ENCODE results near the gene ATXN10. TPM values are rescaled to one million over a fixed set of nuclear protein-coding genes. Genes with fewer than 3 reads are reported as not detected.

Gene ATXN10
- total RNA-seq, 2 experiments from 2014 or later = 79.8 to 83.7 TPM

GRCh38 chr22:45888221-45889092, 216.8 kb downstream of the ATXN10 start:
- H3K4me1 Mint-ChIP-seq (ENCODE audit: low read depth) = no peaks in the 10 kb centered on the region
- DNase-seq = no peak
- H3K9me3 Mint-ChIP-seq = no peaks in the 10 kb centered on the region
- CTCF ChIA-PET = no interaction called here
- H3K36me3 Mint-ChIP-seq (ENCODE audit: low read depth) = no peaks in the 10 kb centered on the region
- peaks cover 33% of the 10 kb centered on the region for H3K27me3 Mint-ChIP-seq (ENCODE audit: low read depth)
- H3K4me3 Mint-ChIP-seq = no peak overlapping the region
- intact Hi-C loops (cut with micrococcal nuclease) = no loop called here
- no peak overlapping the region for H3K27ac Mint-ChIP-seq

GRCh38 chr22:45889093-45889538, 217.5 kb downstream of the ATXN10 start:
- DNase-seq = no peak
- Mint-ChIP-seq H3K4me3 (no peak overlapping the region), H3K4me1 (ENCODE audit: low read depth) (no peaks in the 10 kb centered on the region), H3K27ac (no peak overlapping the region), H3K9me3 (no peaks in the 10 kb centered on the region), H3K27me3 (ENCODE audit: low read depth) (peaks cover 31% of the 10 kb centered on the region), H3K36me3 (ENCODE audit: low read depth) (no peaks in the 10 kb centered on the region)
- CTCF ChIA-PET = no interaction called here
- intact Hi-C loops (cut with micrococcal nuclease) = no loop called here

- CTCF ChIA-PET = no interaction called here
- Mint-ChIP-seq H3K4me3 (no peak overlapping the region), H3K4me1 (ENCODE audit: low read depth) (no peaks in the 10 kb centered on the region), H3K9me3 (no peaks in the 10 kb centered on the region), H3K27ac (no peak overlapping the region), H3K27me3 (ENCODE audit: low read depth) (peaks cover 31% of the 10 kb centered on the region), H3K36me3 (ENCODE audit: low read depth) (no peaks in the 10 kb centered on the region)
- intact Hi-C loops (cut with micrococcal nuclease) = no loop called here
- no peak for DNase-seq
Observed at GRCh38 chr22:45889539-45890350, 218.1 kb downstream of the ATXN10 start.

- H3K27ac Mint-ChIP-seq = no peak overlapping the region
- intact Hi-C loops (cut with micrococcal nuclease) = no loop called here
- CTCF ChIA-PET = no interaction called here
- DNase-seq = no peak
- H3K4me1 Mint-ChIP-seq (ENCODE audit: low read depth) = no peaks in the 10 kb centered on the region
- H3K9me3 Mint-ChIP-seq = no peaks in the 10 kb centered on the region
- H3K36me3 Mint-ChIP-seq (ENCODE audit: low read depth) = no peaks in the 10 kb centered on the region
- no peak overlapping the region for H3K4me3 Mint-ChIP-seq
- H3K27me3 Mint-ChIP-seq (ENCODE audit: low read depth) = peaks cover 28% of the 10 kb centered on the region
Observed at GRCh38 chr22:45890351-45890635, 218.7 kb downstream of the ATXN10 start.

- H3K4me1 Mint-ChIP-seq (ENCODE audit: low read depth) = no peaks in the 10 kb centered on the region
- H3K27ac Mint-ChIP-seq = no peak overlapping the region
- no peaks in the 10 kb centered on the region for H3K9me3 Mint-ChIP-seq
- H3K4me3 Mint-ChIP-seq = no peak overlapping the region
- intact Hi-C loops (cut with micrococcal nuclease) = no loop called here
- peaks cover 28% of the 10 kb centered on the region for H3K27me3 Mint-ChIP-seq (ENCODE audit: low read depth)
- CTCF ChIA-PET = no interaction called here
- no peaks in the 10 kb centered on the region for H3K36me3 Mint-ChIP-seq (ENCODE audit: low read depth)
- no peak for DNase-seq
Observed at GRCh38 chr22:45891021-45891421, 219.4 kb downstream of the ATXN10 start.

- Mint-ChIP-seq H3K27me3 (ENCODE audit: low read depth) (peaks cover 27% of the 10 kb centered on the region), H3K4me3 (no peak overlapping the region), H3K4me1 (ENCODE audit: low read depth) (no peaks in the 10 kb centered on the region), H3K27ac (no peak overlapping the region), H3K36me3 (ENCODE audit: low read depth) (no peaks in the 10 kb centered on the region), H3K9me3 (no peaks in the 10 kb centered on the region)
- intact Hi-C loops (cut with micrococcal nuclease) = no loop called here
- CTCF ChIA-PET = no interaction called here
- no peak for DNase-seq
Observed at GRCh38 chr22:45891471-45891995, 219.9 kb downstream of the ATXN10 start.

- H3K9me3 Mint-ChIP-seq = no peaks in the 10 kb centered on the region
- peaks cover 25% of the 10 kb centered on the region for H3K27me3 Mint-ChIP-seq (ENCODE audit: low read depth)
- H3K4me1 Mint-ChIP-seq (ENCODE audit: low read depth) = no peaks in the 10 kb centered on the region
- H3K36me3 Mint-ChIP-seq (ENCODE audit: low read depth) = no peaks in the 10 kb centered on the region
- intact Hi-C loops (cut with micrococcal nuclease) = no loop called here
- H3K4me3 Mint-ChIP-seq = no peak overlapping the region
- CTCF ChIA-PET = no interaction called here
- no peak overlapping the region for H3K27ac Mint-ChIP-seq
- no peak for DNase-seq
Observed at GRCh38 chr22:45891996-45892621, 220.5 kb downstream of the ATXN10 start.

GRCh38 chr22:45892681-45893461, 221.2 kb downstream of the ATXN10 start:
- DNase-seq = no peak
- Mint-ChIP-seq H3K9me3 (no peaks in the 10 kb centered on the region), H3K4me3 (no peak overlapping the region)

GRCh38 chr22:45893516-45893915, 221.9 kb downstream of the ATXN10 start:
- CTCF ChIA-PET = no interaction called here
- H3K36me3 Mint-ChIP-seq (ENCODE audit: low read depth) = no peaks in the 10 kb centered on the region

More at GRCh38 chr22:45892681-45893461, 221.2 kb downstream of the ATXN10 start:
- CTCF ChIA-PET = no interaction called here
- Mint-ChIP-seq H3K4me1 (ENCODE audit: low read depth) (no peaks in the 10 kb centered on the region), H3K27ac (no peak overlapping the region), H3K27me3 (ENCODE audit: low read depth) (peaks cover 25% of the 10 kb centered on the region), H3K36me3 (ENCODE audit: low read depth) (no peaks in the 10 kb centered on the region)
- intact Hi-C loops (cut with micrococcal nuclease) = no loop called here

More at GRCh38 chr22:45893516-45893915, 221.9 kb downstream of the ATXN10 start:
- Mint-ChIP-seq H3K27ac (no peak overlapping the region), H3K4me3 (no peak overlapping the region), H3K9me3 (no peaks in the 10 kb centered on the region), H3K4me1 (ENCODE audit: low read depth) (no peaks in the 10 kb centered on the region), H3K27me3 (ENCODE audit: low read depth) (peaks cover 19% of the 10 kb centered on the region)
- intact Hi-C loops (cut with micrococcal nuclease) = no loop called here
- DNase-seq = no peak

Small RNA genes lying within 50 kb of the gene (microRNA-seq; reads per million reads assigned to microRNA genes)
- not detected for gene MIR4762 (ENCODE audit: borderline microRNAs expressed, borderline replicate concordance)

Other genes with a start within 250 kb of the ATXN10 start
- not detected for gene FBLN1, start 169.0 kb upstream of the ATXN10 start, total RNA-seq

Measured in activated naive CD4-positive, alpha-beta T cell treated with anti-CD3 and anti-CD28 coated beads for 36 hours (primary cell).